Endothelial cell of umbilical vein (primary cell): Measurements from ENCODE around the gene C6orf141. TPM values are rescaled to one million over a fixed set of nuclear protein-coding genes. Genes with fewer than 3 reads are reported as not detected.

Source experiments
- BruUV-seq: library from RNA; stranded (reverse); fragments of 400-500 nt; replicated peaks from 2 replicates; lab custom pipeline; 2021; lab: Mats Ljungman, UMichigan
- CTCF ChIA-PET: fragments of 300-600, 350-600 bp; sonication (Branson Sonifier 250); formaldehyde crosslinking; loops from one replicate; lab custom pipeline; 2021; ENCODE audit warnings: antibody characterized with exemption, inconsistent platforms; lab: Charles Lee
- POLR2A ChIA-PET: fragments of 300-600, 350-600 bp; sonication (Branson Sonifier 250); formaldehyde crosslinking; loops from one replicate; lab custom pipeline; 2021; ENCODE audit warnings: antibody characterized with exemption, inconsistent platforms; lab: Charles Lee
- DNase-seq: peaks from one replicate; pipeline ENCODE4 v3.0.0-alpha.2; 2011; ENCODE audit warnings: low read depth, low spot score
- FAIRE-seq: peaks from 2 replicates; lab custom pipeline; 2011; peaks lifted over from hg19 to GRCh38; lab: Jason Lieb, UNC
- H2AFZ ChIP-seq: 2 replicates; pipeline ENCODE4 v1.6.0; 2012; ENCODE audit warnings: low read depth, low read length, control low read depth, inconsistent platforms
- H3K27ac ChIP-seq: 2 replicates; pipeline ENCODE4 v1.5.1; 2011; ENCODE audit warnings: low read depth, mild to moderate bottlenecking, control low read depth, low read length, moderate library complexity; ENCODE audit not compliant: insufficient read depth
- H3K27me3 ChIP-seq, 2 experiments: 2 replicates each; pipeline versions ENCODE4 v1.6.0 to v1.6.1; 2011; ENCODE audit warnings: low read length in 2 of 2, mixed read lengths in 1 of 2; ENCODE audit not compliant: control insufficient read depth in 2 of 2, insufficient read depth in 2 of 2
- H3K36me3 ChIP-seq, 2 experiments: 2 replicates in 1 of 2; 3 replicates in 1 of 2; pipeline ENCODE4 v1.5.1; 2011; ENCODE audit warnings: low read length in 2 of 2, mild to moderate bottlenecking in 1 of 2, moderate library complexity in 1 of 2; ENCODE audit not compliant: control insufficient read depth in 2 of 2, insufficient read depth in 2 of 2; ENCODE audit errors: extremely low read depth in 1 of 2
- H3K4me1 ChIP-seq: 3 replicates; pipeline ENCODE4 v1.5.1; 2011; ENCODE audit warnings: mild to moderate bottlenecking, low read length; ENCODE audit not compliant: control insufficient read depth, insufficient read depth; ENCODE audit errors: extremely low read depth
- H3K4me2 ChIP-seq: 2 replicates; pipeline ENCODE4 v1.6.1; 2011; ENCODE audit warnings: low read length, control low read depth, mixed read lengths; ENCODE audit not compliant: insufficient read depth
- H3K4me3 ChIP-seq, 3 experiments: fragments of 200-600 bp in 1 of 3; sonication (generic), shearing (Covaris generic) in 1 of 3; replicated peaks in 1 of 3; 2 replicates each; pipeline ENCODE4 v1.5.1; 2011 to 2016; ENCODE audit warnings: control low read depth in 3 of 3, low read length in 3 of 3, mild to moderate bottlenecking in 2 of 3, inconsistent platforms in 1 of 3, low read depth in 1 of 3, moderate library complexity in 1 of 3; ENCODE audit not compliant: insufficient read depth in 1 of 3
- H3K79me2 ChIP-seq: 2 replicates; pipeline ENCODE4 v1.6.0; 2012; ENCODE audit warnings: low read length, inconsistent platforms; ENCODE audit not compliant: control insufficient read depth, insufficient read depth
- H3K9ac ChIP-seq: replicated peaks from 2 replicates; pipeline ENCODE3; 2011; ENCODE audit warnings: low read length, control low read depth; ENCODE audit not compliant: insufficient read depth; ENCODE audit errors: extremely low read depth
- H3K9me1 ChIP-seq: replicated peaks from 3 replicates; pipeline ENCODE4 v1.6.0; 2011; ENCODE audit warnings: mild to moderate bottlenecking, low read length; ENCODE audit not compliant: control insufficient read depth, insufficient read depth; ENCODE audit errors: extremely low read depth
- H3K9me3 ChIP-seq: replicated peaks from 2 replicates; pipeline ENCODE4 v1.5.1; 2012; ENCODE audit warnings: low read length, inconsistent platforms; ENCODE audit not compliant: control insufficient read depth, insufficient read depth
- H4K20me1 ChIP-seq: replicated peaks from 2 replicates; pipeline ENCODE3; 2011; ENCODE audit warnings: mild to moderate bottlenecking, low read length; ENCODE audit not compliant: control insufficient read depth, insufficient read depth; ENCODE audit errors: extremely low read depth
- CTCF ChIP-seq, 2 donors: IDR thresholded peaks; 1 replicate in 1 of 2; 2 replicates in 1 of 2; pipeline ENCODE4 v1.5.1; 2011; ENCODE audit warnings: low read length in 2 of 2, mild to moderate bottlenecking in 2 of 2, moderate library complexity in 2 of 2, control low read depth in 1 of 2, inconsistent platforms in 1 of 2, low read depth in 1 of 2; ENCODE audit not compliant: insufficient read depth in 1 of 2; ENCODE audit errors: extremely low read depth in 1 of 2
- EZH2 ChIP-seq: IDR thresholded peaks from 2 replicates; pipeline ENCODE4 v1.6.1; 2012; ENCODE audit warnings: borderline replicate concordance, low read depth, mild to moderate bottlenecking, moderate library complexity, low read length, inconsistent platforms; ENCODE audit not compliant: severe bottlenecking
- FOS ChIP-seq: IDR thresholded peaks from 2 replicates; pipeline ENCODE4 v1.6.1; 2011; ENCODE audit warnings: mild to moderate bottlenecking, low read length, moderate library complexity, borderline replicate concordance; ENCODE audit not compliant: insufficient read depth
- GATA2 ChIP-seq: IDR thresholded peaks from 2 replicates; pipeline ENCODE4 v1.7.0; 2011; ENCODE audit warnings: low read depth, mild to moderate bottlenecking, moderate library complexity, mixed read lengths, low read length; ENCODE audit not compliant: insufficient read length, insufficient read depth
- JUN ChIP-seq: IDR thresholded peaks from 2 replicates; pipeline ENCODE4 v1.6.1; 2011; ENCODE audit warnings: borderline replicate concordance, low read depth; ENCODE audit not compliant: insufficient read length, insufficient read depth
- MAX ChIP-seq: IDR thresholded peaks from 2 replicates; pipeline ENCODE4 v1.6.1; 2011; ENCODE audit not compliant: insufficient read depth, insufficient read length
- MYC ChIP-seq: IDR thresholded peaks from one replicate; pipeline ENCODE4 v1.6.1; 2011; ENCODE audit warnings: mild to moderate bottlenecking, low read depth, low read length
- POLR2A ChIP-seq: IDR thresholded peaks from 2 replicates; pipeline ENCODE4 v1.6.1; 2012; ENCODE audit warnings: low read depth, mild to moderate bottlenecking, control low read depth, low read length
- POLR2AphosphoS5 ChIP-seq: IDR thresholded peaks from 2 replicates; pipeline ENCODE4 v1.6.1; 2012; ENCODE audit warnings: low read depth, mild to moderate bottlenecking, control low read depth, low read length, moderate library complexity; ENCODE audit not compliant: insufficient read depth
- dilution Hi-C: fragments of 300-500 bp; cut with MboI; formaldehyde crosslinking; loops from one replicate; pipeline ENCODE4 v1.15.0; 2019; ENCODE audit warnings: low sequenced_read_pairs; ENCODE audit not compliant: extremely low pct_ligation_motif_present
- intact Hi-C: fragments of 100-400 bp; cut with micrococcal nuclease; formaldehyde crosslinking; loops from one replicate; pipeline ENCODE4 v1.10.0; 2022
- polyA plus RNA-seq, 4 experiments: library from polyadenylated mRNA; depleted of rRNA in 3 of 4; stranded (reverse) in 3 of 4; unstranded in 1 of 4; fragments of >200 nt; gene quantifications; 2 replicates each; pipeline versions ENCODE4 v1.2.1 to v1.2.3, GENCODE V29; 2011 to 2012; ENCODE audit warnings: missing spikeins in 1 of 4
- total RNA-seq: library from RNA; stranded (reverse); gene quantifications from 2 replicates; pipeline ENCODE4 v1.2.3, GENCODE V29; 2021

The C6orf141 gene
- total and polyA plus RNA-seq, 2 donors (not counting 3 experiments of a cell fraction or from before 2014, with no cell fraction given), result 5.7 to 15.5 TPM

GRCh38 chr6:49548613-49549304 lies 1.7 kb upstream of the C6orf141 start:
- POLR2A ChIA-PET, result interaction anchor here (0.5 kb wide), 1 partner anchor 16 kb away, joined by 7 read pairs; no protein-coding TSS in a partner anchor

More at GRCh38 chr6:49548613-49549304, 1.7 kb upstream of the C6orf141 start:
- DNase-seq (no peak), FAIRE-seq (no peak)
- Histone ChIP-seq H4K20me1 (no peaks in the 10 kb centered on the region), H3K9ac (no peak overlapping the region), H3K9me3 (no peaks in the 10 kb centered on the region), H3K79me2 (peaks cover 19% of the 10 kb centered on the region), H2AFZ (no peak overlapping the region), H3K9me1 (no peaks in the 10 kb centered on the region), H3K4me1 (peaks cover 21% of the 10 kb centered on the region), H3K27me3 (peaks cover 0 to 3% of the 10 kb centered on the region in 2 experiments), H3K4me3 (no peak overlapping the region), H3K27ac (no peak overlapping the region), H3K36me3 (no peaks in the 10 kb centered on the region), H3K4me2 (no peak overlapping the region)
- no TSS peak for BruUV-seq
- dilution Hi-C loops (no loop called here), intact Hi-C loops (no loop called here)
- TF ChIP-seq EZH2 (no peak), POLR2AphosphoS5 (no peak), FOS (no peak), POLR2A (no peak), GATA2 (no peak), CTCF (IDR thresholded peaks at IDR 0.05; ENCODE audit: extremely low read depth in 1 of 2, insufficient read depth in 1 of 2, low read depth in 1 of 2, low read length in 2 of 2) (no peak), JUN (no peak), MYC (no peak), MAX (no peak)
- CTCF ChIA-PET, result interaction anchor here (1.1 to 6.8 kb wide), 6 partner anchors 8 to 74 kb away, joined by 3 to 80 read pairs (median 6); no protein-coding TSS in a partner anchor
